Endothelial cell of umbilical vein (primary cell): ENCODE results near the gene IDUA. TPM values are rescaled to one million over a fixed set of nuclear protein-coding genes. Genes with fewer than 3 reads are reported as not detected.

Experiments
- BruUV-seq: library from RNA; stranded (reverse); fragments of 400-500 nt; replicated peaks from 2 replicates; lab custom pipeline; 2021; lab: Mats Ljungman, UMichigan
- CTCF ChIA-PET: fragments of 300-600, 350-600 bp; sonication (Branson Sonifier 250); formaldehyde crosslinking; loops from one replicate; lab custom pipeline; 2021; ENCODE audit warnings: antibody characterized with exemption, inconsistent platforms; lab: Charles Lee
- POLR2A ChIA-PET: fragments of 300-600, 350-600 bp; sonication (Branson Sonifier 250); formaldehyde crosslinking; loops from one replicate; lab custom pipeline; 2021; ENCODE audit warnings: antibody characterized with exemption, inconsistent platforms; lab: Charles Lee
- DNase-seq: peaks from one replicate; pipeline ENCODE4 v3.0.0-alpha.2; 2011; ENCODE audit warnings: low read depth, low spot score
- FAIRE-seq: peaks from 2 replicates; lab custom pipeline; 2011; peaks lifted over from hg19 to GRCh38; lab: Jason Lieb, UNC
- H2AFZ ChIP-seq: 2 replicates; pipeline ENCODE4 v1.6.0; 2012; ENCODE audit warnings: low read depth, low read length, control low read depth, inconsistent platforms
- H3K27ac ChIP-seq: 2 replicates; pipeline ENCODE4 v1.5.1; 2011; ENCODE audit warnings: low read depth, mild to moderate bottlenecking, control low read depth, low read length, moderate library complexity; ENCODE audit not compliant: insufficient read depth
- H3K27me3 ChIP-seq, 2 experiments: 2 replicates each; pipeline versions ENCODE4 v1.6.0 to v1.6.1; 2011; ENCODE audit warnings: low read length in 2 of 2, mixed read lengths in 1 of 2; ENCODE audit not compliant: control insufficient read depth in 2 of 2, insufficient read depth in 2 of 2
- H3K36me3 ChIP-seq, 2 experiments: 2 replicates in 1 of 2; 3 replicates in 1 of 2; pipeline ENCODE4 v1.5.1; 2011; ENCODE audit warnings: low read length in 2 of 2, mild to moderate bottlenecking in 1 of 2, moderate library complexity in 1 of 2; ENCODE audit not compliant: control insufficient read depth in 2 of 2, insufficient read depth in 2 of 2; ENCODE audit errors: extremely low read depth in 1 of 2
- H3K4me1 ChIP-seq: 3 replicates; pipeline ENCODE4 v1.5.1; 2011; ENCODE audit warnings: mild to moderate bottlenecking, low read length; ENCODE audit not compliant: control insufficient read depth, insufficient read depth; ENCODE audit errors: extremely low read depth
- H3K4me2 ChIP-seq: 2 replicates; pipeline ENCODE4 v1.6.1; 2011; ENCODE audit warnings: low read length, control low read depth, mixed read lengths; ENCODE audit not compliant: insufficient read depth
- H3K4me3 ChIP-seq, 3 experiments: fragments of 200-600 bp in 1 of 3; sonication (generic), shearing (Covaris generic) in 1 of 3; replicated peaks in 1 of 3; 2 replicates each; pipeline ENCODE4 v1.5.1; 2011 to 2016; ENCODE audit warnings: control low read depth in 3 of 3, low read length in 3 of 3, mild to moderate bottlenecking in 2 of 3, inconsistent platforms in 1 of 3, low read depth in 1 of 3, moderate library complexity in 1 of 3; ENCODE audit not compliant: insufficient read depth in 1 of 3
- H3K79me2 ChIP-seq: 2 replicates; pipeline ENCODE4 v1.6.0; 2012; ENCODE audit warnings: low read length, inconsistent platforms; ENCODE audit not compliant: control insufficient read depth, insufficient read depth
- H3K9ac ChIP-seq: replicated peaks from 2 replicates; pipeline ENCODE3; 2011; ENCODE audit warnings: low read length, control low read depth; ENCODE audit not compliant: insufficient read depth; ENCODE audit errors: extremely low read depth
- H3K9me1 ChIP-seq: replicated peaks from 3 replicates; pipeline ENCODE4 v1.6.0; 2011; ENCODE audit warnings: mild to moderate bottlenecking, low read length; ENCODE audit not compliant: control insufficient read depth, insufficient read depth; ENCODE audit errors: extremely low read depth
- H3K9me3 ChIP-seq: replicated peaks from 2 replicates; pipeline ENCODE4 v1.5.1; 2012; ENCODE audit warnings: low read length, inconsistent platforms; ENCODE audit not compliant: control insufficient read depth, insufficient read depth
- H4K20me1 ChIP-seq: replicated peaks from 2 replicates; pipeline ENCODE3; 2011; ENCODE audit warnings: mild to moderate bottlenecking, low read length; ENCODE audit not compliant: control insufficient read depth, insufficient read depth; ENCODE audit errors: extremely low read depth
- CTCF ChIP-seq, 2 donors: IDR thresholded peaks; 1 replicate in 1 of 2; 2 replicates in 1 of 2; pipeline ENCODE4 v1.5.1; 2011; ENCODE audit warnings: low read length in 2 of 2, mild to moderate bottlenecking in 2 of 2, moderate library complexity in 2 of 2, control low read depth in 1 of 2, inconsistent platforms in 1 of 2, low read depth in 1 of 2; ENCODE audit not compliant: insufficient read depth in 1 of 2; ENCODE audit errors: extremely low read depth in 1 of 2
- EZH2 ChIP-seq: IDR thresholded peaks from 2 replicates; pipeline ENCODE4 v1.6.1; 2012; ENCODE audit warnings: borderline replicate concordance, low read depth, mild to moderate bottlenecking, moderate library complexity, low read length, inconsistent platforms; ENCODE audit not compliant: severe bottlenecking
- FOS ChIP-seq: IDR thresholded peaks from 2 replicates; pipeline ENCODE4 v1.6.1; 2011; ENCODE audit warnings: mild to moderate bottlenecking, low read length, moderate library complexity, borderline replicate concordance; ENCODE audit not compliant: insufficient read depth
- GATA2 ChIP-seq: IDR thresholded peaks from 2 replicates; pipeline ENCODE4 v1.7.0; 2011; ENCODE audit warnings: low read depth, mild to moderate bottlenecking, moderate library complexity, mixed read lengths, low read length; ENCODE audit not compliant: insufficient read length, insufficient read depth
- JUN ChIP-seq: IDR thresholded peaks from 2 replicates; pipeline ENCODE4 v1.6.1; 2011; ENCODE audit warnings: borderline replicate concordance, low read depth; ENCODE audit not compliant: insufficient read length, insufficient read depth
- MAX ChIP-seq: IDR thresholded peaks from 2 replicates; pipeline ENCODE4 v1.6.1; 2011; ENCODE audit not compliant: insufficient read depth, insufficient read length
- MYC ChIP-seq: IDR thresholded peaks from one replicate; pipeline ENCODE4 v1.6.1; 2011; ENCODE audit warnings: mild to moderate bottlenecking, low read depth, low read length
- POLR2A ChIP-seq: IDR thresholded peaks from 2 replicates; pipeline ENCODE4 v1.6.1; 2012; ENCODE audit warnings: low read depth, mild to moderate bottlenecking, control low read depth, low read length
- POLR2AphosphoS5 ChIP-seq: IDR thresholded peaks from 2 replicates; pipeline ENCODE4 v1.6.1; 2012; ENCODE audit warnings: low read depth, mild to moderate bottlenecking, control low read depth, low read length, moderate library complexity; ENCODE audit not compliant: insufficient read depth
- dilution Hi-C: fragments of 300-500 bp; cut with MboI; formaldehyde crosslinking; loops from one replicate; pipeline ENCODE4 v1.15.0; 2019; ENCODE audit warnings: low sequenced_read_pairs; ENCODE audit not compliant: extremely low pct_ligation_motif_present
- intact Hi-C: fragments of 100-400 bp; cut with micrococcal nuclease; formaldehyde crosslinking; loops from one replicate; pipeline ENCODE4 v1.10.0; 2022
- polyA plus RNA-seq, 4 experiments: library from polyadenylated mRNA; depleted of rRNA in 3 of 4; stranded (reverse) in 3 of 4; unstranded in 1 of 4; fragments of >200 nt; gene quantifications; 2 replicates each; pipeline versions ENCODE4 v1.2.1 to v1.2.3, GENCODE V29; 2011 to 2012; ENCODE audit warnings: missing spikeins in 1 of 4
- total RNA-seq: library from RNA; stranded (reverse); gene quantifications from 2 replicates; pipeline ENCODE4 v1.2.3, GENCODE V29; 2021

IDUA gene
- total and polyA plus RNA-seq, 2 donors (not counting 3 experiments of a cell fraction or from before 2014, with no cell fraction given), result 19.1 to 34.1 TPM

- H3K36me3 ChIP-seq, result no peaks in the 10 kb centered on the region
- H3K4me3 ChIP-seq, result no peak overlapping the region
- DNase-seq (peak; percentile 98), FAIRE-seq (peak; percentile 99)
- dilution Hi-C loops (no loop called here), intact Hi-C loops (loop anchor here (1.0 to 2.0 kb wide), 2 partner anchors 32 to 111 kb away; partner anchors contain the start of genes GAK and TMEM175)
- H3K4me2 ChIP-seq, result peak overlapping the region; percentile 13
- BruUV-seq, result TSS peak; percentile 94
- no peaks in the 10 kb centered on the region for H4K20me1 ChIP-seq
- CTCF ChIA-PET, result interaction anchor here (1.2 to 1.9 kb wide), 3 partner anchors 10 to 190 kb away, joined by 3 to 11 read pairs (median 4); no protein-coding TSS in a partner anchor
- TF ChIP-seq POLR2AphosphoS5 (peak; percentile 96), MAX (peak; percentile 83), EZH2 (no peak), MYC (peak; percentile 72), JUN (peak; percentile 99), CTCF (IDR thresholded peaks at IDR 0.05; ENCODE audit: extremely low read depth in 1 of 2, insufficient read depth in 1 of 2, low read depth in 1 of 2, low read length in 2 of 2) (no peak), GATA2 (no peak), FOS (peak; percentile 100), POLR2A (peak; percentile 62)
- POLR2A ChIA-PET, result interaction anchor here (0.5 kb wide), 1 partner anchor 109 kb away, joined by 19 read pairs; no protein-coding TSS in a partner anchor
- no peaks in the 10 kb centered on the region for H3K27me3 ChIP-seq
- peak overlapping the region; percentile 85 for H3K27ac ChIP-seq
- H3K9me3 ChIP-seq, result no peaks in the 10 kb centered on the region
- H3K4me1 ChIP-seq, result peaks cover 30% of the 10 kb centered on the region
- H3K9me1 ChIP-seq, result no peaks in the 10 kb centered on the region
- peak overlapping the region; percentile 54 for H3K9ac ChIP-seq
- peak overlapping the region; percentile 27 for H2AFZ ChIP-seq
- no peaks in the 10 kb centered on the region for H3K79me2 ChIP-seq
Measured at GRCh38 chr4:1043651-1044468, 57.0 kb downstream of the IDUA start.
